Small intestine (tissue), 7 donors: Measurements from ENCODE around the gene ACSF2. TPM values are rescaled to one million over a fixed set of nuclear protein-coding genes. Genes with fewer than 3 reads are reported as not detected.

Source experiments
- DNase-seq, 2 donors: peaks; one replicate each; pipeline versions ENCODE4 v3.0.0 to v3.0.0-alpha.2; 2013
- FAIRE-seq: peaks from 2 replicates; lab custom pipeline; 2012; peaks lifted over from hg19 to GRCh38; lab: Jason Lieb, UNC
- H3K27ac ChIP-seq, 3 donors: one replicate each; pipeline ENCODE4 v1.5.1; 2013; ENCODE audit warnings: low read length in 2 of 3, mild to moderate bottlenecking in 2 of 3, control low read depth in 1 of 3, inconsistent platforms in 1 of 3, low read depth in 1 of 3, moderate library complexity in 1 of 3
- H3K27me3 ChIP-seq, 3 donors: one replicate each; pipeline ENCODE4 v1.6.1; 2013; ENCODE audit warnings: low read length in 3 of 3, inconsistent platforms in 1 of 3; ENCODE audit not compliant: control insufficient read depth in 3 of 3, insufficient read depth in 3 of 3
- H3K36me3 ChIP-seq, 3 donors: one replicate each; pipeline ENCODE4 v1.6.1; 2013; ENCODE audit warnings: low read length in 3 of 3, inconsistent platforms in 1 of 3, low read depth in 1 of 3, mild to moderate bottlenecking in 1 of 3, moderate library complexity in 1 of 3; ENCODE audit not compliant: control insufficient read depth in 3 of 3, insufficient read depth in 2 of 3
- H3K4me1 ChIP-seq, 3 donors: one replicate each; pipeline ENCODE4 v1.6.1; 2013; ENCODE audit warnings: low read length in 2 of 3, inconsistent platforms in 1 of 3, low read depth in 1 of 3, mild to moderate bottlenecking in 1 of 3, moderate library complexity in 1 of 3; ENCODE audit not compliant: control insufficient read depth in 3 of 3, insufficient read depth in 2 of 3
- H3K4me3 ChIP-seq, 3 donors: one replicate each; pipeline ENCODE4 v1.5.1; 2013; ENCODE audit warnings: low read length in 3 of 3, control low read depth in 1 of 3, inconsistent platforms in 1 of 3, low read depth in 1 of 3, mild to moderate bottlenecking in 1 of 3, moderate library complexity in 1 of 3
- H3K9me3 ChIP-seq, 2 donors: one replicate each; pipeline ENCODE4 v1.6.1; 2013; ENCODE audit warnings: low read depth in 1 of 2, low read length in 1 of 2; ENCODE audit not compliant: control insufficient read depth in 2 of 2, insufficient read depth in 1 of 2
- WGBS, 3 donors: extraction: QIAGEN DNeasy Blood & Tissue Kit; methylation state at CpG; one replicate each; pipeline ENCODE4 v1.1.7; 2013; 5-methylcytosine and 5-hydroxymethylcytosine counted together
- polyA plus RNA-seq, 4 donors: library from polyadenylated mRNA; stranded (reverse) in 3 of 4; unstranded in 1 of 4; fragments of 200-250 nt in 3 of 4; fragments of 120-200 nt in 1 of 4; gene quantifications; one replicate each; pipeline versions ENCODE4 v1.2.1 to v1.2.3, GENCODE V29; 2013
- donor health status: healthy with polysubstance abuse.
- donor health status: control.
- donor health status: control.
- donor health status: Bipolar disorder and iron deficiency.
- donor health status: healthy.

Gene ACSF2
- polyA plus RNA-seq, 4 donors: 13.5 to 259 (median 117) TPM

- H3K27ac ChIP-seq: peak overlapping the region in 1 of 3 donors; percentile 56
- WGBS, 3 donors: 72 to 85% (median 80%) methylated on average over 7 of the region's 7 CpGs
Observed at GRCh38 chr17:50467114-50467854, 41.3 kb downstream of the ACSF2 start.

GRCh38 chr17:50467855-50468303 lies 41.9 kb downstream of the ACSF2 start:
- peaks cover 0 to 65% (median 8%) of the 10 kb centered on the region in 3 donors for H3K36me3 ChIP-seq
- DNase-seq (no peak), FAIRE-seq (no peak)
- H3K27me3 ChIP-seq: peaks cover 0 to 20% (median 0%) of the 10 kb centered on the region in 3 donors
- no peak overlapping the region for H3K4me3 ChIP-seq
- no peak overlapping the region for H3K27ac ChIP-seq
- H3K9me3 ChIP-seq: no peaks in the 10 kb centered on the region
- H3K4me1 ChIP-seq: peaks cover 2 to 13% (median 3%) of the 10 kb centered on the region in 3 donors
- 78 to 83% (median 81%) methylated on average over 13 of the region's 13 CpGs for WGBS, 3 donors

More at GRCh38 chr17:50467114-50467854, 41.3 kb downstream of the ACSF2 start:
- peaks cover 2 to 13% (median 3%) of the 10 kb centered on the region in 3 donors for H3K4me1 ChIP-seq
- peaks cover 0 to 65% (median 10%) of the 10 kb centered on the region in 3 donors for H3K36me3 ChIP-seq
- FAIRE-seq (no peak), DNase-seq (peak in 1 of 2 donors; percentile 53)
- H3K27me3 ChIP-seq: peaks cover 0 to 20% (median 0%) of the 10 kb centered on the region in 3 donors
- H3K9me3 ChIP-seq: no peaks in the 10 kb centered on the region
- H3K4me3 ChIP-seq: no peak overlapping the region

GRCh38 chr17:50468304-50469207 lies 42.5 kb downstream of the ACSF2 start, which contains the start of gene CHAD:
CHAD (minus strand) TSS chr17:50468880; CDS start chr17:50468813, 67 bp downstream.
- peak in 1 of 2 donors; percentile 46 for DNase-seq
- Histone ChIP-seq H3K4me1 (peaks cover 2 to 13% (median 3%) of the 10 kb centered on the region in 3 donors), H3K27ac (no peak within 1 kb of the TSS), H3K27me3 (peaks cover 0 to 20% (median 0%) of the 10 kb centered on the region in 3 donors), H3K4me3 (peak within 1 kb of the TSS in 2 of 3 donors; percentile 15 to 32), H3K9me3 (no peaks in the 10 kb centered on the region), H3K36me3 (peaks cover 0 to 62% (median 4%) of the 10 kb centered on the region in 3 donors)
- FAIRE-seq: no peak
- 33 to 46% (median 44%) methylated on average over 59 to 71 of the region's 71 CpGs for WGBS, 3 donors

- H3K27me3 ChIP-seq: peaks cover 0 to 20% (median 0%) of the 10 kb centered on the region in 3 donors
- H3K36me3 ChIP-seq: peaks cover 0 to 64% (median 4%) of the 10 kb centered on the region in 3 donors
- 23 to 47% (median 35%) methylated on average over 29 to 37 of the region's 37 CpGs for WGBS, 3 donors
- FAIRE-seq (no peak), DNase-seq (no peak)
- no peaks in the 10 kb centered on the region for H3K9me3 ChIP-seq
- no peak overlapping the region for H3K27ac ChIP-seq
- peak overlapping the region in 1 of 3 donors; percentile 32 for H3K4me3 ChIP-seq
- peaks cover 2 to 13% (median 3%) of the 10 kb centered on the region in 3 donors for H3K4me1 ChIP-seq
Observed at GRCh38 chr17:50469208-50469605, 43.2 kb downstream of the ACSF2 start.

GRCh38 chr17:50469671-50470305 lies 43.8 kb downstream of the ACSF2 start:
- Histone ChIP-seq H3K36me3 (peaks cover 0 to 63% (median 4%) of the 10 kb centered on the region in 3 donors), H3K27me3 (peaks cover 0 to 20% (median 0%) of the 10 kb centered on the region in 3 donors), H3K9me3 (no peaks in the 10 kb centered on the region), H3K27ac (no peak overlapping the region), H3K4me3 (no peak overlapping the region), H3K4me1 (peaks cover 2 to 13% (median 3%) of the 10 kb centered on the region in 3 donors)
- DNase-seq (no peak), FAIRE-seq (no peak)
- WGBS, 3 donors: 52 to 71% (median 62%) methylated on average over 19 of the region's 19 CpGs

- peaks cover 2 to 14% (median 3%) of the 10 kb centered on the region in 3 donors for H3K4me1 ChIP-seq
- no peak for FAIRE-seq
- H3K4me3 ChIP-seq: no peak overlapping the region
- DNase-seq: peak; percentile 44 to 64
- no peaks in the 10 kb centered on the region for H3K9me3 ChIP-seq
- H3K27me3 ChIP-seq: peaks cover 0 to 20% (median 0%) of the 10 kb centered on the region in 3 donors
- WGBS, 3 donors: 18 to 60% (median 37%) methylated on average over 6 of the region's 6 CpGs
- no peak overlapping the region for H3K27ac ChIP-seq
- peaks cover 0 to 61% (median 4%) of the 10 kb centered on the region in 3 donors for H3K36me3 ChIP-seq
Observed at GRCh38 chr17:50470426-50470825, 44.4 kb downstream of the ACSF2 start.

GRCh38 chr17:50471009-50471905 lies 45.2 kb downstream of the ACSF2 start:
- no peak for FAIRE-seq
- H3K4me1 ChIP-seq: peaks cover 2 to 15% (median 3%) of the 10 kb centered on the region in 3 donors
- no peaks in the 10 kb centered on the region for H3K9me3 ChIP-seq
- 81 to 85% (median 83%) methylated on average over 22 of the region's 22 CpGs for WGBS, 3 donors
- H3K36me3 ChIP-seq: peaks cover 0 to 57% (median 4%) of the 10 kb centered on the region in 3 donors
- H3K27ac ChIP-seq: no peak overlapping the region
- H3K27me3 ChIP-seq: peaks cover 0 to 20% (median 0%) of the 10 kb centered on the region in 3 donors
- DNase-seq: no peak
- no peak overlapping the region for H3K4me3 ChIP-seq
